Measurements from ENCODE around the gene RTL9. TPM values are rescaled to one million over a fixed set of nuclear protein-coding genes. Genes with fewer than 3 reads are reported as not detected.

The RTL9 gene
- total RNA-seq, 2 experiments from 2014 or later = not detected

DNA sequence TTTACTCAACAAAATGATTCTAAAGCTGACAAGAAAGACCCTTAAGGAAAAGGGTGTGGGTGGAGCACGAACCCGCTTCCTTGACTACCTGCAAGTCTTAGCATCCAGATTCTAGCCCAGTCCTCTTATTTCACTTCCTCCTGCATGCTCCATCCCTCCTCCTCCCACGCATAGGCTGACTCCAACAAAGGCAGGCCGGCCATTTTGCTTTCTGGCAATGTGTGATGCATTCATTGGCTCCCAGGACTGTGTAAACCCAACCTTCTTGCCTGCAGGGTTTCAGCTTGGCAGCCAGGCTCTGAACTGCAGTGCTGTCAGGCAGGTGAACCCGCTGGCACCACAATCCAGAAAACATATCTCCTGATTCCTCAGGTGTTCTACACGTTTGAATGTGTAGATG, 39.3 kb downstream of the RTL9 start:
- intact Hi-C loops (cut with micrococcal nuclease) = no loop called here
- Mint-ChIP-seq H3K36me3 (ENCODE audit: low read depth) (no peaks in the 10 kb centered on the region), H3K27ac (no peak overlapping the region), H3K27me3 (peaks cover 2% of the 10 kb centered on the region), H3K4me3 (no peak overlapping the region), H3K4me1 (ENCODE audit: low read depth) (no peaks in the 10 kb centered on the region), H3K9me3 (no peaks in the 10 kb centered on the region)
- TF ChIP-seq CTCF (IDR thresholded peaks at IDR 0.05) = no peak
- no peak for DNase-seq
- ATAC-seq = no peak
- ChIA-PET CTCF (interaction anchor here (0.7 to 1.4 kb wide), 2 partner anchors 19 to 230 kb away, joined by 3 to 4 read pairs; no protein-coding TSS in a partner anchor), POLR2A (no interaction called here)

- Mint-ChIP-seq H3K27me3 (peaks cover 2% of the 10 kb centered on the region), H3K9me3 (no peaks in the 10 kb centered on the region), H3K4me3 (no peak overlapping the region), H3K36me3 (ENCODE audit: low read depth) (no peaks in the 10 kb centered on the region), H3K4me1 (ENCODE audit: low read depth) (no peaks in the 10 kb centered on the region), H3K27ac (no peak overlapping the region)
- ATAC-seq = no peak
- intact Hi-C loops (cut with micrococcal nuclease) = no loop called here
- no peak for DNase-seq
- TF ChIP-seq CTCF (IDR thresholded peaks at IDR 0.05) = no peak
- ChIA-PET CTCF (no interaction called here), POLR2A (no interaction called here)
Observed at GRCh38 chrX:110399497-110399896, 40.8 kb downstream of the RTL9 start.

- ATAC-seq = no peak
Observed at GRCh38 chrX:110399966-110400365, 41.3 kb downstream of the RTL9 start.

GRCh38 chrX:110401135-110401534, 42.5 kb downstream of the RTL9 start:
- Mint-ChIP-seq H3K4me1 (ENCODE audit: low read depth) (no peaks in the 10 kb centered on the region), H3K36me3 (ENCODE audit: low read depth) (no peaks in the 10 kb centered on the region), H3K27me3 (peaks cover 2% of the 10 kb centered on the region), H3K9me3 (no peaks in the 10 kb centered on the region), H3K27ac (no peak overlapping the region), H3K4me3 (no peak overlapping the region)
- intact Hi-C loops (cut with micrococcal nuclease) = no loop called here
- DNase-seq (no peak), ATAC-seq (no peak)
- TF ChIP-seq CTCF (IDR thresholded peaks at IDR 0.05) = no peak
- ChIA-PET POLR2A (no interaction called here), CTCF (interaction anchor here (1.1 to 22.7 kb wide), 2 partner anchors 11 to 238 kb away, joined by 3 to 449 read pairs; no protein-coding TSS in a partner anchor)

More at GRCh38 chrX:110399966-110400365, 41.3 kb downstream of the RTL9 start:
- DNase-seq = no peak
- POLR2A ChIA-PET = no interaction called here
- Mint-ChIP-seq H3K27ac (no peak overlapping the region), H3K9me3 (no peaks in the 10 kb centered on the region), H3K36me3 (ENCODE audit: low read depth) (no peaks in the 10 kb centered on the region), H3K4me3 (no peak overlapping the region), H3K4me1 (ENCODE audit: low read depth) (no peaks in the 10 kb centered on the region), H3K27me3 (peaks cover 2% of the 10 kb centered on the region)
- intact Hi-C loops (cut with micrococcal nuclease) = no loop called here
- CTCF ChIA-PET = interaction anchor here (22.7 kb wide), 1 partner anchor 237 kb away, joined by 449 read pairs; no protein-coding TSS in a partner anchor
- TF ChIP-seq CTCF (IDR thresholded peaks at IDR 0.05) = no peak

GRCh38 chrX:110402091-110402849, 43.6 kb downstream of the RTL9 start:
- Mint-ChIP-seq H3K9me3 (no peaks in the 10 kb centered on the region), H3K4me1 (ENCODE audit: low read depth) (no peaks in the 10 kb centered on the region), H3K27me3 (peaks cover 2% of the 10 kb centered on the region), H3K4me3 (no peak overlapping the region), H3K36me3 (ENCODE audit: low read depth) (no peaks in the 10 kb centered on the region), H3K27ac (no peak overlapping the region)
- DNase-seq (no peak), ATAC-seq (no peak)
- ChIA-PET POLR2A (no interaction called here), CTCF (interaction anchor here (1.3 to 22.7 kb wide), 5 partner anchors 10 to 256 kb away, joined by 3 to 449 read pairs (median 4); no protein-coding TSS in a partner anchor)
- intact Hi-C loops (cut with micrococcal nuclease) = no loop called here
- no peak for TF ChIP-seq CTCF (IDR thresholded peaks at IDR 0.05)

Measured in activated CD8-positive, alpha-beta T cell treated with anti-CD3 and anti-CD28 coated beads for 36 hours (primary cell).